H1 (cell line): ENCODE results near the gene ZNF775. TPM values are rescaled to one million over a fixed set of nuclear protein-coding genes. Genes with fewer than 3 reads are reported as not detected.

ENCODE experiments used
- ASH2L ChIP-seq: fragments of 200-600, 300-600 bp; sonication (generic); IDR thresholded peaks from one replicate; pipeline ENCODE4 v1.7.1; 2017; ENCODE audit warnings: low read length
- CHD7 ChIP-seq: fragments of 300-600 bp; sonication (generic); IDR thresholded peaks from 2 replicates; pipeline ENCODE4 v1.7.1; 2012; ENCODE audit warnings: low read length, moderate library complexity, mild to moderate bottlenecking, inconsistent platforms; ENCODE audit not compliant: insufficient replicate concordance
- EGR1 ChIP-seq: IDR thresholded peaks from 2 replicates; pipeline ENCODE4 v1.6.1; 2011; ENCODE audit warnings: low read depth, low read length, borderline replicate concordance
- HDAC2 ChIP-seq, 2 experiments: fragments of 300-600 bp in 1 of 2; sonication (generic) in 1 of 2; IDR thresholded peaks; 2 replicates each; pipeline ENCODE4 v1.6.1; 2011 to 2012; ENCODE audit warnings: low read depth in 2 of 2, low read length in 2 of 2, mild to moderate bottlenecking in 2 of 2, moderate library complexity in 2 of 2, borderline replicate concordance in 1 of 2, inconsistent platforms in 1 of 2
- SIN3A ChIP-seq, 2 experiments: IDR thresholded peaks in 1 of 2; conservative IDR thresholded peaks in 1 of 2; 2 replicates each; pipeline ENCODE4 v1.6.1; 2011 to 2012; ENCODE audit warnings: low read length in 2 of 2, improper control_type of control experiment in 1 of 2, low read depth in 1 of 2, mild to moderate bottlenecking in 1 of 2
- SP4 ChIP-seq: IDR thresholded peaks from 2 replicates; pipeline ENCODE4 v1.6.1; 2012; ENCODE audit warnings: low read length, inconsistent platforms
- SRF ChIP-seq: IDR thresholded peaks from 2 replicates; pipeline ENCODE4 v1.6.1; 2011; ENCODE audit warnings: mild to moderate bottlenecking, low read depth, low read length, moderate library complexity
- polyA plus RNA-seq, 7 experiments: library from polyadenylated mRNA; depleted of rRNA in 3 of 7; stranded (reverse) in 5 of 7; unstranded in 2 of 7; fragments of >200 nt in 5 of 7; fragments of 200-250 nt in 2 of 7; gene quantifications; 1 replicate in 5 of 7; 2 replicates in 1 of 7; 4 replicates in 1 of 7; pipeline versions ENCODE4 v1.2.1 to v1.2.3, GENCODE V29; 2011 to 2013; ENCODE audit warnings: missing spikeins in 2 of 7, mixed read lengths in 2 of 7
- total RNA-seq: library from RNA; stranded (reverse); fragmentation: NEBNext Ultra II Directional; extraction: Animal tissue kit (Norgen Biotek cat#: 25700); gene quantifications from 2 replicates; pipeline ENCODE4 v1.2.1, GENCODE V29; 2021

The ZNF775 gene
- total and polyA plus RNA-seq, 2 of the 8 experiments (the other 6 are each of a cell fraction or from before 2014, with no cell fraction given): 13.6 to 21.5 TPM

- TF ChIP-seq HDAC2 (IDR thresholded peaks at IDR 0.05; ENCODE audit: borderline replicate concordance in 1 of 2, low read depth in 2 of 2, low read length in 2 of 2) (no peak), CHD7 (no peak), ASH2L (no peak), SIN3A (conservative IDR thresholded peaks at IDR 0.05 in 1 of 2, IDR thresholded peaks at IDR 0.05 in 1 of 2; ENCODE audit: low read depth in 1 of 2, low read length in 2 of 2) (no peak), SRF (no peak), EGR1 (no peak), SP4 (no peak)
Observed at GRCh38 chr7:150410680-150411346, 31.7 kb downstream of the ZNF775 start (continued).
